ENCODE measurements around the gene TGFBR1.

Gene TGFBR1

DNA sequence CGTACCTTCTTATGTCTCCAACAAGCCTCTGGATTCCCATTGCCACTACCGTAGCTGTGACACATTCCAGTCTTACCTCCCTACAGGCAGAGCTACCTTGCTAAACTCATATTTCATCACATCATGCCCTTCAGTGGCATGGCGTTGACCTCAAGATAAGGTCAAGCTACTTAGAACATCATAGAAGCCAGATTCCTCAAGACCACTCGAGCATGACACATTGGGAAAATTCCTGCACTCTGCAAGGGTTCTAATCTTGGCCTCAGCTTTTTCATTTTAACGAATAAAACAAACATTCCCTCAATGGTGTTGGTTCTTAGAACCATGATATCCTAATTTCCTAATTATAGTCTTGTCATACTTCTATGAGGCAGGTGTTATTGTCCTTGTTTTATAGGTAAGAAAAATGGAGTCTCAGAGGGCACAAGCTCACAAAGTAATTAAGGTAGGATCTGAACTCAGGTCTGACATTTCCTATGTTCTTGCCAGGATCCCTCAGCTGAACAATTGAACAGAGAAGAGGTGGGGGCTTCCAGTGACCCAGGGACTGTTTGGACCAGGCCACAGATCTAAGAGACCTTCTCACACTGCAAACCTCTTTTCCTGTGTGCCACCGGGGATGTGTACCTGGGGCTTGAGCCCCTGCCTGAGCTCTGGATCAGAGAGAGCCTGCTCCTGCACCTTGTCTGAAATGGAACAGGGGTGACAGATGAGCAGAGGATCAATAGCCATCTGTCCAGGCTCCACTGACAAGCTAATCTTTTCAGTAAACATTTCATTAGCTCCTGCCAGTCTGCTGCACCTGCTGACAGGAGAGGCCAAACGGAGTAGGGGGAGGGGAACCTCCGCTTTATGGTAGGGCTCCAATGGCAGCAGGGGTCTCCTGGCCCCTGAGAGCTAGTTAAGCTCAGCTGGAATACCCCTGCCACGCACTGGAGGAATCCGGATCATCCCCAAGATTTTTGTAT is 67.5 kb downstream of the TGFBR1 start:
- DNase-seq: no peak

DNA sequence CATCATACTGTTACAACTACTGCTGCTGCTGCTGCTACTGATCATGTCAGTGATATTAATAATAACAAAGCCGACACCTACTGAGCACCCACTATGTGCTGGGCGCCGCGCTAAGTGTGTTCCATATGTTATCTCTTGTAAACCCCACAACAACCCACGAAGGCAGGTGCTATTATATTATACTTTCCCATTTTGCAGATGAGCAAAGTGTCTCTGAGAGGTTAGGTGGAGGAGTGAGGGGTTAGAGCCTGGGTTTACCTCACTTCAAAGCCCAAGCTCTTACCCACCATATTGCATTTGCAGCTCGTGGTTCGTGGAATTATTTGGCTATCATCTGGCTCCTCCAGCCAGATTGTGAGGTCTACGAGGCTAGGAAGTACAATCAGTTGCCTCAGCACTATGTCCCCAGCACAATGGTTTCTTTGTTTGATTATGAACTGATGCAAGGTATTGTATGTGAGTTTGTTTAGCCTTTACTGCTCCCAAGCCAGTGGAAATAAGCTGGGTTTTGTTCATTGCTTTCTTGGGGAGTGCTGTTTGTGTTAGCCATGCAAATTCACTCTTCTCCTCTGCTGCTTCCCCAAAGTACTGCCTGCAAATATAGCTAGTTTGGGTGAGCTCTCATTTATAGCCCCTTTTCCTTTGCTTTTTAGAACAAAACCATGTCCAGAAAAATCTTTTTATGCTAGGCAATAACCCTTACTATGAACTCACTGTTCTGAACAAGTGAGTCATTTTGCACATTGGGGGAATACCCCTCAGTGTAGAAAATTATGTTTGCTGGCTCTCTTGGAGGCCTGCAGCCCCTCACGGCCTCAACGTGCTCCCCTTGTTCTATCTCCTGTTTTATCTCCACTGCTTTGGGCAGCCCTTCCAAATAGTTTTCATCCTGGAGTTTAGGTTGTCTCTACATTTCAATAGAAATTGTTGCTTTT is 68.9 kb downstream of the TGFBR1 start:
- peak; percentile 39 for DNase-seq

DNA sequence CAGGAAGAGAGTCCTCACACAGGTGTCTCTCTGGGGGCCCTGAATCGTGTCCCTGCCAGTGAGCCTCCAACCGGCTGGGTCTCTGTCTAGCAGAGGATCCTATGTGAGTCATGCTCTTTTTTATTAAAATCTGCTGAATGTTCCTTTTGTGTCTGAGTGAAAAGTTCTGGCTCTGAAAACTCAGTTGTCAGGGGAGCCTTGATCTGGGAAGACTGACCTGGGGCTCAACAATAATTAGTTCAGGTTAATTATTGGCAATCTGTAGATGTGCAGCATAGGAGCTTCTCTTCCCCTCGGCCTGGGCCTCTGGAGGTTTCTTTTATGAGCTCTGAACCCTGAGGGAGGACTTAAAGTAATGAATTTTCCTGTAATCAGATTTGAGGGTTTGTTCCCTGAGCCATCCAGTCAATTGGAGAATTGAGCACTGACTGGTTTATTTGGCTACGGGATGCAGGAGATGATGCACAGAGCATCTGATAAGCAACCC is 71.7 kb downstream of the TGFBR1 start:
- no peak for DNase-seq

DNA sequence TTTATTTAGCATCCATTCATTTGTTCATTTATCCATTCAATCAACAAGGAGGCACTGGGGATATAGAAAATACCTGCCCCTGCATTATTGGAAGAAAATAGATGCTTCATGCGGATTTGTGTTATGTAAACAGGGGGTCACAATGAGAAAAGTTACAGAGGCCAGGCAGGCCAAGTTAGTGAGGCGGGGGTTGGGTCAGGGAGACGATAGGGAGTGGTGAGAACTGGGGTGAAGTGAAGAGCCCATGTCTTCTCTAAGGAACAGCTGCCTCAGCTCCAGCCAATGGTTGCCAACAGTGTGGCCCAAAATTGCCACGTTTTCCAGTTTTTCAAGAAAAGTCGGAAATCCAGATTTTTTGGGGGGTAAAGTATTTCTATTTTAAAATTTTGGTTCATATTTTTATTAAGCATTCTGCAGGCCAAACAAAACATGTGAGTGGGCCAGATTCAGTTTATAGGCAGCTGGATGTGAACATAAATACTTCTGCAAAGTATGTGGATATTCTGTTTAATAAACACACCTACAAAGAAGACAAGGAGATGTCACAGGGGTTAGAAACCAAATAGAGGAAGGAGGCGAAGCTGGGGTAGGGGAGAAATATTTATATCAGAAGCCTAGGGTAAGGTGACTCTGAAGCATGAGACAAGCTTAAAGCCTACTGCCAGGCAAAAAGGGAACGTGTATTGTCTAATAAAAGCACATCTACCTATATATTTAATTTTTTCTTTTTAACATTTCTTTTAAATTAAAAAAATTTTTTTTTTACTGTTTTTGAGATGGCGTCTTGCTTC is 72.9 kb downstream of the TGFBR1 start:
- no peak for DNase-seq

DNA sequence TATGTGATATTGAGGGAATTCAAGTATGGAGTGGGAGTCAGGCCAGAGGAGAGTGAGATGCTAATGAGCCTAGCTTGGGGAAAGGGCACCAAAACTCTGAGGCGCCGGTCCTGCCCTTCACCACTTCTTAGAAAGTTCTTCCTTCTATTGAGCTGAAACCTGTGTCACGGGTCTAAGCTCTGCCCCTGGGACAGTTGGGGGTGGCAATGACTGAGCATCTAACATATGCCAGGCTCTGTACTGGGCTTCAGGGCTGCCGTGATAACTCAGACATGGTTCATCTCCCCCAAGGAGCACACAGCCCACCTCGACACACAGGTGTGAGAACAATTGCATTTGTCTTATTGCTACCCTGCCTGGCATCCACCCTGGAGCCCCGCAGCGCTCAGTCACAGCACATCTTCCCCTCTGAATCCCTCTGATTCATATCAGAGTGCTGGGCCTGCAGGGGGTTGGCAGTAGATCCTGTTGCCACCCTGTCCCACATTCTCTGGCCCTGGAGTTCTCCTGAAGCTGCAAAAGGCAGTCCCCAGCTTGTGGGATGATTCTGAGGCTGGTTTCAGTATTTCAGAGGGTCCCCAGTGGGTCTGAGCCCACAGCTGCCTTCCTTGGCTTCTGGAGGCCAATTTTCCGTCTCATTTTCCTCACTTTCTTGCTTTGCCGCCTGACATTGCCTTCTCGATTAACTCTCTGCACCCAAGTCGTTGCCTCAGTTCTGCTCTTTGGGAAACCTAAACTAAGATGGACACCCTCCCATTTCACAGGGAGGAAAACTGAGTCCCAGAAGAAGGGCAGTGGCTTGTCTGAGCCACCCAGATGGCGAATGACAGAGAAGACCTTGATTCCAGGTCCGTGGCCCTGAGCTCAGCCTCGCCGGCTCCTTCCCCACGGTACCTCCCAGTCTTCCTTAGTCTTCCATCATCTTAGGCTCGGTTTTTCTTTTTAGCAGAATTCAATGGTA is 74.3 kb downstream of the TGFBR1 start:
- DNase-seq: peak; percentile 23

DNA sequence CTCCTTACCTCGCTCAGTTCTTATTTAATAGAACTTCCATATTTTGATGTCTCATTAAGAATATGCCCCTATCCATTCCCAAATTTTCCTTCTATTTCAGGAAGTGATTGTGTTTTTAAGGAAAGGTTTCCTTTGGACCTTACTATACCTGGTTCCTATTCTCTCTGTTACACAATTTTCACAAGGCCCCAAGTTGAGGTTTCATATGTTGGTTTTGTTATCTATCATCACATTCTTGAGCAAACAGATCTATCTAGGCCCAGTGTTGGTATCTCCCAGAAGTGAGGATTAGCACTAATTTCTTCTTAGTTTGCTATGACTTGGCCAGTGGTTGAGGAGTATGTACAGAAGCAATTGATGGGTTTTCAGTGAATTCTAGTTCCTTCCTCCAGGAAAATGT is 75.3 kb downstream of the TGFBR1 start:
- peak; percentile 83 for DNase-seq

DNA sequence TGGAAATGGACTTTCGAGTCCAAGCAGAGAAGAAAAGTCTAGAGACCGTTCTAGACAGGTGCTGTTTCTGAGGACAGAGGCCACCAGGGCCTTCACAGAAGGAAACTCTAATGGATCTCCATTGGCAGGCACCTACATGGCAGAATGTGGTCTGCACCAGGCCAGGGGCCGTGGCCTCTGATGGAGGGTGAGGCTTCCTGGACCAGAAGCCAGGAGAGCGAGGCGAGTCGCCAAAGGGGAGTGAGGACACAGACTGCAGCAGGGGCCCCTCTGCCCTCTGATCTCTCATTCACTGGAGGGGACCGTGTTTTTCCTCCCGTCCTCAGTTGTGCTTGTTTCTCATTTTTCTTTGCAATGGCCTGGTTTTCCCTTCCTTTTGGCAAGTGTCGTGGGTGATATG is 75.7 kb downstream of the TGFBR1 start:
- no peak for DNase-seq

DNA sequence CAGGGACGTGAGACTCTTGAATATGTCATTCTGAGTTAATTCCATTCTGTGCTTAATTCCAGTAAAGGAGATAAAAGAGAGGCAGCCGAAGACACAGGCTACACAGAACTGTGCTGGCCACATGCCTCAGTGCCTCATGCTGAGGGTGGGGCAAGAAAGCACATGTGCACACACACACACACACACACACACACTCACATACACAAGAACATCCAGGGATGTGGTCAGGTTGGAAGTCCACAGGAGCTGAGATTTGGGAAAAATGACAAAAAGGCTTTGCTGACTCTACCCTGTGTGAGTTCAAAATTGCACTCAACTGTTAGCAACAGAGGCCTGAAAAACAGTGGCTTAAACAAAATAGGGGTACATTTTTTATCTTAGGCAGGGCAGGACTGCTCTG is 76.3 kb downstream of the TGFBR1 start:
- DNase-seq: no peak

DNA sequence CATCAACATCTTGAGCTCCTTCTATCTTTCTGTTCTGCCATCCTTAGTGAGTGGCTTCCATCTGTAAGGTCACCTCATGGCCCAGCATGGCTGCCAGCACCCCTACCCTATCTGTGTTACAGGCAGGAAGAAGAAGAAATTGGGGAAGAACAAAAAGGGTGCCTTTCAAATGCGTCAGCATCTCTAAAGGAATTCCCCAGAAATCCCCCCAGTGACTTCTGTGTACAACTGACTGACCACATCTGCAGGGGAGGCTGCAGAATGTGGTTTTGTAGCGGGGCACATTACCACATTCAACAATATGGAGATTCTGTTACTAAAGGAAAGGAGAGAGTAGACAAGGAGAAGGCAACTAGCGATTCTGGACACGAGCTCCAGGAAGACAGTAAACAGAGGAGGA is 76.7 kb downstream of the TGFBR1 start:
- peak; percentile 75 for DNase-seq

DNA sequence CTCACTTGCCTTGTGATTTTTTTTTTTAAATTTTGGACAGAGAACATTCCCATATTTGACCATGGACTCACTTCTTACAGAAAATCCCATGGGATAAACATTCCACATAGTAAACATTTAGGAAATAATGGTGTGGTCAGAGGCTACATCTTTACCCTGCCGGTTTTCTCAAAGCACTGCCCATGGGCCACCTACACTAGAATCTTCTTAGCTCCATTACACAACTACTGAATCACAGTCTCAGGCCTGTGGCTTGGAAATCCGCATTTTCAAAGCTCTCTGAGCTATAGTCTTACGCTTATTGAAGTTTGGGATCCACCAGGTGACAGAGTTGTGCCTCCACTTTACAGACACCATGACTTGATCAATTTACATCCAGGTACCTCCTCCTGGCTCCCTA is 77.4 kb downstream of the TGFBR1 start:
- no peak for DNase-seq

DNA sequence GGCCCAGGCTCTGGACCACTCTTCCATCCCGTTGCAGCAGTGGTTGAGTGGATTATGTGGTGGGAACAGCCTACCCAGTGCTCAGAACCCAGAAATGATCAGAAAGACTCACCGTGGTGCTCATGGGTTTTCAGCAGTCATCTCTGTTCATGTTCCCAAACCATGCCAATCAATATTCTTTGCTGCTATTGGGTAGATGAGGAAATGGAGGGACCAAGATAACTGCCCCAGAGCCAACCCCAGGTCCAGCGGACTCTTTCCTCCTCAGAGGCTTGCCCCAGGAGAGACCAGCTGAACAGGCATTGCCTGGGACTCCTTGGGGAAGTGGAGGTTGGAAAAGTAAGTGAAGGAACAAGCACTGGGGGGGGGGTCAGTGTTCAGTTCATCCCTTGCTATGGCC is 78.7 kb downstream of the TGFBR1 start:
- no peak for DNase-seq

DNA sequence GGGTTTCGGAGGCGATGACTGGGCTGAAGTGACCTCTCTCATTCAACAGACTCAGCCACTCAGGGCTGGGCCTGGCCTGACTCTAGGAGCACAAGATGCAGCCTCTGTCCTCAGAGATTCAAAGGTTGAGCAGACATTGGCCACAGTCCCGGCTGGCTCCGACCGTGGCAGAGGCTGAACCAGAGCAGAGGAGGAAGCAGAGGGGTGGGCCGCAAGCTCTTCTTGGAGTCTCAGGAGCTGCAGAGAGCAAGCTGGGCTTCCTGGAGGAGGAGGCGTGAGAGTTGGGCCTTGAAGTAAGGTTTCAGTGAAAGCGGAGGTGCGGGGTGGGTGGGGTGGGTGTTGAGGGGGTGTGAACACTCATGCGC is 79.2 kb downstream of the TGFBR1 start:
- DNase-seq: no peak

DNA sequence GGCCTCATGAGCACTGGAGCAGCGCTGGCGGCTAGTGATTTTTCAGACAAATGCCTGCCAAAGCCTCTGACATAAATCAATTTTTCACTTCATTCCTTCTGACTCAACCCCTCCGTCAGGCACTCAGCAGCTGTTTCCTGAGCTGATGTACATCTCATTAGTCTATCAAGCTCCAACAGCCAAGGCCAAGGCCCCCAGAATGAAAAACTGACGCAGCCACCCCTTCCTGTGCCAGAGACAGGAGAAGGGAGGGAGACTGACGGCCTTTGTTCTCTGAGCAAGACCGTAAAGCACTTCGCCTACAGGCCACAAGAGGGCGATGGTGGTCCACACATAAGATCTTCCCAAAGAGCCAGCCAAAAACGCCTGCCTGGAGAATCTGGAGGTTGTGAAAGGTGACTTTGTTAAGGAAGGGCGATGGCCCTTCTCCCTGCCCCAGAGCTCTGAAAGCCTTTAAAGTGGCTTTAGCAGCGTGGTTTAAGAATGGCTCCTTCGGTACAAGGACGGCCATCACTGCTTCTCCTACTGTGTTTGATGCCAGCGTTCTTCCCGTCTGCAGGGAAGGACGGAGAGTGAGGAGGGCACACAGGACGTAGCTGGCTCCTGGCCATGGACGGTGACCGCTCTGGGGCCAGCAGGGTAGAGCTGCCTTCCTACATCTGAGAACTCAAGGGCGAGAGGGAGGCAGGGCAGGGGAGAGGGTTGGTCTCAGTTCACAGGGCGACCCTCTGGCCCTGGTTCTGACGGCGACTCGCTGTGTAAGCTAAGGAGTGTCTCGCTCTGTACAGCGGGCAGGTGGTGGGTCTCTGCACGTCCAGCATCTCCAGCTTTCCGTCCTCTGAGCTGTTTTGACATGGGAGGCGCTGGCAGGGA is 79.8 kb downstream of the TGFBR1 start:
- peak; percentile 90 for DNase-seq

DNA sequence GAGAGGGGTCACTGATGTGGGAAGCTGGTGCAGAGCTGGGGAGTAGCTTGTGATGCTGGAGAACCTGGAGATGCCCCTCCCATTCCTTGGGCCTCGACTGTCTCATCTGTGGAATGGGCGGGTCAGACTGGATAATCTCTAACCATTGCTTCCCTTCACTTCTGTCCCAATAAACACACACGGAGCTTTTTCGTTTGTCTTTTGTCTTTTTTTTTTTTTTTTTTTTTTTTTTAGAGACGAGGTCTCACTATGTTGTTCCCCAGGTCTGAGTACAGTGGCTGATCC is 80.4 kb downstream of the TGFBR1 start:
- no peak for DNase-seq

DNA sequence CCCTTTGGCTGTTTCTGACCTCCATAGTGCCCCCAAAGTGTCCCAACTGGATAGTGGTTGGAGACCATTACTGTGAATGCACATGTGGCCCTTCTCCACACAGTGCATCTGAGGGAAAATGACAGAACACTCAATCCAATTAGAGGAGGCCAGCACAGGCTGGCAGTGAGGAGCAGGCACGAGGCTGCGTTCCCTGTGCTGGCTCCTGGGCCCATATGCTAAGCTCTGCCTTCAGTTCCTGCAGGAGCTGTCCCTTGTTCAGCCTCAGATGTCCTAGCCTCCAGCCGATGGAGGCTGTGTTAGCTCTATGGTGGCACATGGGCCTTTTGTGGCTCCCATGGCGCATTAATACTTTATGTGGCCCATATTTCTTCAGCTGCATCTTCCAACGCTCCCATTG is 81.0 kb downstream of the TGFBR1 start:
- DNase-seq: no peak

DNA sequence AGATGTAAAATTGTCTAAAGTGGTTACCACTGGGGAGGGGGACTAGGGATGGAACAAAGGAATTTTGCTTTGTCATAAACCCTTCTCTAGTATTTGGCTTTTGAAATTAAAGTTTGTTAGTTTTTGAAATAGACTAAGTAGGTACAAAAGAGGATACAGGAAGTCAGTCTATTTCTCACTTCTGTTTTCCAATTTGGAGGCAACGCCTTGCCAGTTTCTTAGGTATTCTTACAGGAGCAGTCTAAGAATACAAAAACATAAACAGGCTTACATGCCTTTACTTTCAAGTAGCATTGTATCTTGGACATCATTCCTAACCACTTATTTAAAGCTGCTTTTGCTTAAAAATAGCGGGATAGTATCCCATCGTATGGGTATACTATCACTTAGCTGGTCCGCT is 82.4 kb downstream of the TGFBR1 start:
- no peak for DNase-seq

DNA sequence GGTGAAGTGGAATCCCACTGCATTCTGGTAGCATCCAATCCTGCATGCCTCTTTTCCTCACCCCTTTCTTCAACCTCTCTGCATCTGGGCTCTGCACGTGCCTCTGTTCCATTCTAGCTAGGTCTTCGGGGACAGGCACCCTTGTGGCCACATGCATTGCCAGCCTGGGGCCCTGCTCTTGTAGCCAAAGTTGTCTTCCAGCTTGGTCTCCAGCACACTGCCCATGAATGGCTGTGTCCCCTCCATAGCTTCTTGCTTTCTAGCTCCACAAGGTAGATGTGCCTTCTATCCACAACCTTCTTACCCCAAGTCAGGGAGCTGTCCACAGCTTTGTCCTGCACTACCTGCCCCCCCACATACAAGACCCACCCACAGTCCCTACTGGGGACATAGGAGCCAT is 84.3 kb downstream of the TGFBR1 start:
- DNase-seq: no peak

DNA sequence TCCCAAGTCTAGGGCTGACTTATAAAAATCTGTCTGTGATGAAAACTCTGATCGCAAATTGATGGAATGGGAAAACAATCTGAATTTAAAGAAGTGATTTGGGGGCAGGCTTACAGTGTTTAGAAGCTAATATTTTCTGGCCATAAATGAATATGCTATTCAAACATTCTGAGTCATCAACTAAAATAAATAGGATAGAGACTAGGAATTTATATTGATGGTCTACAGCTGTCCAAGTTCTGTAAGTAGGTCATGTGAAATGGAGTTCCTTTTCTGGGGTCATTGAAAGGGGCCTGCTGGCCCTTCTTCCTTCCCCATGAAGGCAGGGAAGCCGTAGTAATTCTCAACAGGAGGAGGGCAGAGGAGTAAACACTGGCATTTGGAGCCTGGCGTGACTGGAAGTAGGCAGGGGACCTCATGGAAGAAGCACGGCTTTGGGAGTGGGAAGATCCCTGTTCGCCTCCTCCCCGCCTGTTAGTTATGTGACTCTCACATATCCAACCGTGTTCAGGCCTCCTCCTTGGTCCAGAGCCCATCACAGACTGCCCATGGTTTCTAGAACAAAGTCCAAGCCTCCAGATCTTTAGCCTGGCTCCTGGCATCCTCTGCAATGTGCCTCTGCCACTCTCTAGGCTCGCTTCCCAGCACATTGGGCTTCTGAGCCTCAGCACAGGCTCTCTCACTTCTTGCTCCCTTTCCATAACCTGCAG is 85.1 kb downstream of the TGFBR1 start:
- no peak for DNase-seq

DNA sequence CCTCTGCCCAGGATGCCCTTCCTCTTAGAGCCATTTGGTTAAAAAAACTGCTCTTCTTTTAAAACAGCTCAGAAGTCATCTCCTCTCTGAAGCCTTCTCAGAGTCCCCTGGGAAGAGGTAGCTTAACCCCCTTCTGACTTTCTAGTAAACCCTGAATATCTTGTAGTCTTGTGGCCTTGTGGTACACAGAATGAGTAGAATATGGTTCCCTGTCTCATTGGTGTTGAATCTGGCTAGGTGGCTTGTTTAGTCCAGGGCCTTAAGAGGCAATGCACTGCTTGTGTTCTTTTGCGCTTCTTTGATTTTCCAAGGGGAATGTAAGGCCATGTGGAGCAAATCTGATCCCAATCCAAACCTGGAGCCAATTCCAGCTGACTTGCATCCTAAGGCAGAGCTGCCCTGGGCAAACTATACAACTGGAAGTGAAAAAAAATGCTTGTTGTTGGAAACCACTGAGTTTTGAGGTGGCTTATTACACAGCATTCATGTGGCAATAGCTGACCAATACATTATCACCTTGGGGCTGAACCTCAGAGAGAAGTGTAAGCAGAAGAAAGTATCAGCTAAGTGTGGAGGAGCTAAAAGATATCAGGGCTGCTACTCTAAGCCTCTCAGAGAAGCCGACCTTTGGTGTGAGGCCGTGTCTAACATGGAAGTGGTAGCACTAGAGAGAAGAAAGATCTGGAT is 85.8 kb downstream of the TGFBR1 start:
- DNase-seq: no peak

Data from activated CD4-positive, alpha-beta T cell treated with anti-CD3 and anti-CD28 coated beads, Interleukin-2, Interleukin-6, amounts not matched to agents 100 ng/mL and 50 ng/mL, durations not matched to agents 16 hours and 8 hours (primary cell).